Measurements from ENCODE around the gene GALNT5.

- TF ChIP-seq CTCF (IDR thresholded peaks at IDR 0.05), result no peak
- no peak for TF ChIP-seq EZH2phosphoT487 (IDR thresholded peaks at IDR 0.05)
- no peak for TF ChIP-seq EZH2 (IDR thresholded peaks at IDR 0.05)
These were observed 879 bp upstream of the GALNT5 start for GRCh38 chr2:157256626-157257025.
